ENCODE results near the gene UNK. TPM values are rescaled to one million over a fixed set of nuclear protein-coding genes. Genes with fewer than 3 reads are reported as not detected.

Gene UNK
- total RNA-seq, 2 experiments from 2014 or later = 41.5 to 67.6 TPM

DNA sequence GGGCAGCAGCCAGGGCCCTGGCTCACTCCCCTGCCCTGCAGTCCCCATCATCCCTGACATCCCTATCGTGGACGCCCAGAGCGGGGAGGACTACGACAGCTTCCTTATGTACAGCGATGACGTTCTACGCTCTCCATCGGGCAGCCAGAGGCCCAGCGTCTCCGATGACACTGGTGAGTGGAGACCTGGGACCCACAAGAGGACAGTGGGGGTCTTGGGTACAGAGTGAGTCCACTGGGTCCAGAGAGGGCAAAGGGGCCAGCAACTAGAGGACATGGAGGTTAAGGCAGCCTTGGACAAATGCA lies 32.2 kb upstream of the UNK start:
- no peak overlapping the region for H2AFZ ChIP-seq (ENCODE audit: low read length)
- no peak overlapping the region for H3K27ac ChIP-seq (ENCODE audit: low read depth, low read length, poor library complexity, severe bottlenecking)
- intact Hi-C loops (cut with micrococcal nuclease; ENCODE audit: unreplicated experiment) = loop anchor here (5.0 kb wide), 2 partner anchors 95 to 325 kb away; no protein-coding TSS in a partner anchor
- peaks cover 50% of the 10 kb centered on the region for H3K4me1 ChIP-seq (ENCODE audit: insufficient read depth, low read length, poor library complexity, severe bottlenecking)
- H3K9me2 ChIP-seq (ENCODE audit: insufficient read depth, low read length) = no peaks in the 10 kb centered on the region
- no peaks in the 10 kb centered on the region for H4K20me1 ChIP-seq (ENCODE audit: insufficient read depth, low read length)
- ChIA-PET CTCF (ENCODE audit: unreplicated experiment) (interaction anchor here (0.6 to 2.5 kb wide), 4 partner anchors 13 to 85 kb away, joined by 4 to 15 read pairs (median 10); partner anchors contain the start of genes GALK1, RECQL5 and SAP30BP), POLR2A (no interaction called here)
- BruUV-seq (replicated peaks) = no TSS peak
- TF ChIP-seq, protein P1, sequence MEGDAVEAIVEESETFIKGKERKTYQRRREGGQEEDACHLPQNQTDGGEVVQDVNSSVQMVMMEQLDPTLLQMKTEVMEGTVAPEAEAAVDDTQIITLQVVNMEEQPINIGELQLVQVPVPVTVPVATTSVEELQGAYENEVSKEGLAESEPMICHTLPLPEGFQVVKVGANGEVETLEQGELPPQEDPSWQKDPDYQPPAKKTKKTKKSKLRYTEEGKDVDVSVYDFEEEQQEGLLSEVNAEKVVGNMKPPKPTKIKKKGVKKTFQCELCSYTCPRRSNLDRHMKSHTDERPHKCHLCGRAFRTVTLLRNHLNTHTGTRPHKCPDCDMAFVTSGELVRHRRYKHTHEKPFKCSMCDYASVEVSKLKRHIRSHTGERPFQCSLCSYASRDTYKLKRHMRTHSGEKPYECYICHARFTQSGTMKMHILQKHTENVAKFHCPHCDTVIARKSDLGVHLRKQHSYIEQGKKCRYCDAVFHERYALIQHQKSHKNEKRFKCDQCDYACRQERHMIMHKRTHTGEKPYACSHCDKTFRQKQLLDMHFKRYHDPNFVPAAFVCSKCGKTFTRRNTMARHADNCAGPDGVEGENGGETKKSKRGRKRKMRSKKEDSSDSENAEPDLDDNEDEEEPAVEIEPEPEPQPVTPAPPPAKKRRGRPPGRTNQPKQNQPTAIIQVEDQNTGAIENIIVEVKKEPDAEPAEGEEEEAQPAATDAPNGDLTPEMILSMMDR (conservative IDR thresholded peaks at IDR 0.05; ENCODE audit: low read length) = no peak
- H3K79me2 ChIP-seq (ENCODE audit: insufficient read depth, low read depth, low read length) = no peaks in the 10 kb centered on the region
- no peaks in the 10 kb centered on the region for H3K36me3 ChIP-seq (ENCODE audit: insufficient read depth, low read length)
- DNase-seq (ENCODE audit: low spot score) = no peak
- H3K4me3 ChIP-seq (ENCODE audit: low read depth, low read length, poor library complexity, severe bottlenecking) = no peak overlapping the region
- H3K4me2 ChIP-seq (ENCODE audit: low read length) = no peak overlapping the region
- no peaks in the 10 kb centered on the region for H3K9me3 ChIP-seq (ENCODE audit: low read length)

DNA sequence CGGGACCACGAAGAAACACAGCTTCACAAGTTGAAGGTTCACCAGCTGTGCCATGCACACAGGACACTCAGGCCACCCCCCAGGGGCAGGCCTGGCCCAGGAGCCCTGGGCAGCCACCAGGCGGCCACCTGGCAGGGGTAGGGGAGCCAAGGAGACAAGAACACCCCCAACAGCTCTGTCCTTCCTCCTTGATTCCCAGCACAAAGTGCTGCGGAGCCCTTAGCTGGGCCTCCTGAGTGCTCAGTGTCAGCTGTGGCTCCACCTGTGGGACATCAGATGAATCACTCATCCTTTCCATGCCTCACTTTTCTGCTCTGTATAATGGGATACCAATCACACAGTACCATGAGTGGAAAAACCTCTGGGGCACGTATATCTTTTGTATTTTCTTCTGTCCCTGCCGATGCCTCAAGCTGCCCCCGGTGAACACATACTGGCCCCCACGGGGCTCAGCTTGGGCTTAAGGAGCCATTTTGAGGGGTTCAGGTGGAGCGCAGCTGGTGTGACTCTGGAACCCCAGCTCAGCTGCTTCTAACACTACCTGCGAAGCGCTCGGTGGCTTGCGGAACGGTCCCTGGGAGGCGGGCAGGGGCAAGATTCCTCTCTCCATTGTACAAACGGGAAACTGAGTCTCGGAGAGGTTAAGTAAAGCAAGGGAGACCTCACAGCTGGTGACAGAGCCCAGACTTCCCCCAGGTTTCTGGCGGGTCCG lies 31.6 kb upstream of the UNK start:
- intact Hi-C loops (cut with micrococcal nuclease; ENCODE audit: unreplicated experiment) = loop anchor here (5.0 kb wide), 2 partner anchors 94 to 326 kb away; no protein-coding TSS in a partner anchor
- peak; percentile 65 for DNase-seq (ENCODE audit: low spot score)
- no TSS peak for BruUV-seq (replicated peaks)

More for the DNA sequence above, 31.6 kb upstream of the UNK start:
- TF ChIP-seq EZH2phosphoT487 (IDR thresholded peaks at IDR 0.05; ENCODE audit: borderline replicate concordance, low read depth, low read length) = no peak
- TF ChIP-seq, protein P1 (conservative IDR thresholded peaks at IDR 0.05; ENCODE audit: low read length) = peak; percentile 71
- Histone ChIP-seq H3K36me3 (ENCODE audit: insufficient read depth, low read length) (no peaks in the 10 kb centered on the region), H3K79me2 (ENCODE audit: insufficient read depth, low read depth, low read length) (no peaks in the 10 kb centered on the region), H3K27ac (ENCODE audit: low read depth, low read length, poor library complexity, severe bottlenecking) (peak overlapping the region; percentile 10), H3K4me3 (ENCODE audit: low read depth, low read length, poor library complexity, severe bottlenecking) (peak overlapping the region; percentile 67), H3K9me3 (ENCODE audit: low read length) (no peaks in the 10 kb centered on the region), H2AFZ (ENCODE audit: low read length) (peak overlapping the region; percentile 84), H4K20me1 (ENCODE audit: insufficient read depth, low read length) (no peaks in the 10 kb centered on the region), H3K9me2 (ENCODE audit: insufficient read depth, low read length) (no peaks in the 10 kb centered on the region), H3K4me2 (ENCODE audit: low read length) (peak overlapping the region; percentile 77), H3K4me1 (ENCODE audit: insufficient read depth, low read length, poor library complexity, severe bottlenecking) (peaks cover 44% of the 10 kb centered on the region)
- POLR2A ChIA-PET = interaction anchor here (0.6 to 1.4 kb wide), 10 partner anchors 9 to 192 kb away, joined by 3 to 6 read pairs (median 3); partner anchors contain the start of gene SAP30BP
- CTCF ChIA-PET (ENCODE audit: unreplicated experiment) = interaction anchor here (0.7 to 2.5 kb wide), 13 partner anchors 10 to 182 kb away, joined by 3 to 15 read pairs (median 6); partner anchors contain the start of genes GALK1, RECQL5, SAP30BP and SMIM5

All from OCI-LY7 (cell line).